GM10847 (cell line): ENCODE results near the gene RADIL.

Source experiments
- POLR2A ChIP-seq: IDR thresholded peaks from 2 replicates; pipeline ENCODE4 v1.6.1; 2011; ENCODE audit not compliant: insufficient read length; ENCODE audit errors: extremely low read depth

Gene RADIL

GRCh38 chr7:4800487-4800886, 83.0 kb downstream of the RADIL start:
- no peak for TF ChIP-seq POLR2A

DNA sequence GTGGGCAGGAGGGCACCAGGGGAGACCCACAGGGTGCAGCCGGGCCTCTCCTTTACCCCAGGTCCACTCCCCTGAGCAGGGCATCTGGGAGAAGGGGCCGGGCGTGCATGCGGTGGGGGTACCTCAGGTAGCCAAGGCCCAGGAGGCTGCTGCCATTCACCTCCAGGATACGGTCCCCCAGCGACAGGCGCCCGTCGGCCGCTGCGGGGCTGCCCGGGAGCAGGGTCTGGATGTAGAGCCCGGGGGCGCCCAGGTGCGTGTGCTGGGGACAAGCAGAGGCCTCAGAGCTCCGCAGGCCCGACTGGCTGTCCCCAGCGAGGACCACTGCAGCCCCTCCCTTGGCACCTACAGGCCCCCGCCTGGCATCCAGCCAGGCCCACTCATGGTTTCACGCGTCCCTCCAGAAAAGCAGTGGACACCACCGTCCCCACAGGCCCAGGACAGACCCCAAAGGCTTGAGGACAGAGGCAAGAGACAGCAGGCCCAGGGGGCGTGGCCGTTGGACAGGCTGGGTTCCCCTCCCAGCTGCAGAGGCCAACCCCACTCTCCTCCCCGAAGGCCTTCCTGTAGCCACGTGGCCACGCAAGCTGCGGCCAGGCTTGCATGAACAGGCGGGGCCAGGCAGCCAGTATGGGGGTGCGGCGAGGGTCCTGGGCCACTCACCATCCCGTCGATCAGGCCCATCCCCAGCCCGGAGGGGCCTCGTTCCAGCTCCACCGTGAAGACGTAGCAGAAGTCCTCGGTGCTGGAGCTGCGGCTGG, 83.8 kb downstream of the RADIL start:
- TF ChIP-seq POLR2A: no peak

DNA sequence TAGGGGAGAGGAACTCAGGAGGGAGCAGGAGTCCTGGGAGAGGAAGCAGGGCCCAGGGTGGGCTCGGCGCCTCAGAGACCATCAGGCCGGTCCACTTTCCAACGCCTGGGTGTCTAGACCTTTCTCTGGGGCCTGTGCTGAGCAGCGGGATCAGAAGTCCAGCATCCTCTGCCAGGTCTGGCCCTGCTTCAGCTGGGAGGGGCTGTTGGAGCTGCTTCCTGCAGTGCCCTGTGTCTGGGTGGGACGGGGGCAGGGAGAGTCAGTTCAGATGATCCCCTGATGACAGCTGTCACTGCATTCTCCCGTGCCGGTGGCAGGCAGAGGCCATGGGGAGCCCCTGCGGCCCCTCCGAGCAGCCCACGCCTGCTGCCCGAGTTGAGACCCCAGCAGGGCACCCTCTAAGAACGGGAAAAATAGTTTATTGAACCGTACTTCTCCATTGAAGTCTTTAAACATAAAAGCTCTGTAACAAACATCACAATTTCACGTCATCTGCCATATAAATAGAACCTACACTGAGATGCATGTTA, 84.7 kb downstream of the RADIL start:
- TF ChIP-seq POLR2A: no peak

DNA sequence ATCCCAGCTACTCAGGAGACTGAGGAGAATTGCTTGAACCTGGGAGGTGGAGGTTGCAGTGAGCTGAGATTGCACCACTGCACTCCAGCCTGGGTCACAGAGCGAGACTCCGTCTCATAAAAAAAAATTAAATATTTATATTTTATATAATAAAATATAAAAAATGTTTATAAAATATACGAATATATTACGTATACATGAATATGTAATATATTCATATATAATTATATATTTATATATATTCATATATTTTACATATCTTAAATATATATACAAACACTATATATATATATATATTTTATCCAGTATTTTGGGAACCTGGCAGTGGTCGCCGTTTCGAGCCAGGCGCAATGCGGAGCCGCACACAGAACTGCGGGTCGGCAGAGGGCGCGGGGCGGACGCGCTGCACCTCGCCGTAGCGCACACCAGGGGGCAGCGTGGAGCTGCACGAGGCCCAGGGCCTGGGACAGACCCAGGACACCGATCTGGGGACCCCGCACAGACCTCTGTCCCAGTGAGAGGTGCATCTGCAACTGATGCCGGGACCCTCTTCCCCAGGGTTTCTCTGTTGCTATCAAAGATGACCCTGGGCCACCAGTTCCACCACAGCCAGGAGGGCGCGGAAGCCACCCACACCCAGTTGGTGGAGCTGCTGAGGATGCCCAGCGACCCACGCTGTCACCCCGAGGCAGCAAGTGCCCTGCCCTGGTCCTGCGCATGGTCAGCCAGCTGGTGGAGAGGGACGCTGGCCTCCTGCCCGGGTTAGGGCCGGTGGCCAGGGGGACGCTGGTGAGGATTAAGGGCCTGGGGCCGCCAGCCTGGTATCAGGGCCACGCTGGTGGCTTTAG, 85.4 kb downstream of the RADIL start:
- TF ChIP-seq POLR2A: no peak

- no peak for TF ChIP-seq POLR2A
These were observed 87.1 kb downstream of the RADIL start for GRCh38 chr7:4796453-4796852.

DNA sequence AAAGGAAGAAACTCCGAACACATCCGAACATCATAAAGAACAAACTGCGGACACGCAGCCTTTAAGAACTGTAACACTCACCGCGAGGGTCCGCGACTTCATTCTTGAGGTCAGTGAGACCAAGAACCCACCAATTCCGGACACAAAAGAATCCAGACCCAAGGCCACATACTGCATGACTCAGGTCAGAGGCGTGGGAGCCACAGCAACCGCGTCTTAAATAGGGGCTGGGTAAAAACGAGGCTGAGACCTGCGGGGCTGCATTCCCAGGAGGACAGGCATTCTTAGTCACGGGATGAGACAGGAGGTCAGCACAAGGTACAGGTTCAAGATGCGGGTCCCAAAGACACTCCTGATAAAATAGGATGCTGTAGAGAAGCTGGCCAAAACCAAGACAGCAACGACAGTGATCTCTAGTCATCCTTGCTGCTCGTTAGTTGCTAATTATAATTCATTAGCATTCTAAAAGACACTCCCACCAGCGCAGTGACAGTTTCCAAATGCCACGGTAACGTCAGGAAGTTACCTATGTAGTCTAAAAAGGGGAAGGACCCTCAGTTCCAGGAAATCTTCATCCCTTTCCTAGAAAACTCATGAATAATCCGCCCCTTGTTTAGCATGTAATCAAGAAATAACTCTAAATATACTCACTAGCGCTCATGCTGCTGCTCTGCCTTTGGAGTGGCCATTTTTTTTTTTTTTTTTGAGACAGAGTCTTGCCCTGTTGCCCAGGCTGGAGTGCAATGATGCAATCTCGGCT, 88.7 kb downstream of the RADIL start:
- no peak for TF ChIP-seq POLR2A

GRCh38 chr7:4792537-4793126, 90.9 kb downstream of the RADIL start:
- no peak for TF ChIP-seq POLR2A

DNA sequence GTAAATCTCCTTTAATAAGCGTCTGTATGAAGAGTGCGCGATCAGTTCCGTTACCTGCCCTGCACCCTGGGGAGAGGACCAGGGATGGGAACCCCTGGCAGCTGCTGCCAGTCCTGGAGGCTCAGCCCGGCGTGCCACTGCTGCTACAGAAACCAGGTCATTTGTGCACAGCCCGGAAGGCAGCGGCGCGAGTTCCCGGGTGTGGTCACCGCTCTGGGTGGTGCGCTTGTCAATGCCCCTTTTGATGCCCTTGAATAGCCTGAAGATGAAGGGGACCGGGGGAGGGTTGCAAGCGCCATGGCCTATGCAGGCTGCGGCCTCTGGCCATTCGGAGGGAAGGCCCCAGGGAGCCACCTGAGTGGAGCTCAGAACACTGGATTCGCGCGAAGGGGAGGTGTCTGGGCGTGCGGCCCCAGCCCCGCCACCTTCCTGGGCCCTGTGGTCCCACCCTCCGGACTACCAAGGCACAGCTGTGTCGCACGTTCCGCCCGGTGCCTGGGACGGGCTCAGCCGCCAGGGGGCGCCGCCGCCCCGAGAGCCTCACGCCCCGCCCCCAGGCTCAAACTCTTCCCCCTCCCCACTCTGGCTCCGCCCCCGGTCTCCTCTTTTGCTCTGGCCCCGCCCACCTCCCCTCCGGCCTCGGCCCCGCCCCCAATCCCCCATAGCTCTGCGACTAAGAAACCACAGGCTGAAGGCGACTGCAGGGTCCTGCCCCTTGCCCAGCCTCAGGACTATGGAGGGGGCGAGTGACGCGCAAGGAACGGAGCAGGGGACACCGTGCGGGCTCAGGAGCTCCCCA, 91.6 kb downstream of the RADIL start:
- no peak for TF ChIP-seq POLR2A

GRCh38 chr7:4791101-4791737, 92.3 kb downstream of the RADIL start:
- TF ChIP-seq POLR2A: no peak

- TF ChIP-seq POLR2A: no peak
These were observed 93.0 kb downstream of the RADIL start for GRCh38 chr7:4790516-4790991.

GRCh38 chr7:4790078-4790465, 93.4 kb downstream of the RADIL start:
- no peak for TF ChIP-seq POLR2A

DNA sequence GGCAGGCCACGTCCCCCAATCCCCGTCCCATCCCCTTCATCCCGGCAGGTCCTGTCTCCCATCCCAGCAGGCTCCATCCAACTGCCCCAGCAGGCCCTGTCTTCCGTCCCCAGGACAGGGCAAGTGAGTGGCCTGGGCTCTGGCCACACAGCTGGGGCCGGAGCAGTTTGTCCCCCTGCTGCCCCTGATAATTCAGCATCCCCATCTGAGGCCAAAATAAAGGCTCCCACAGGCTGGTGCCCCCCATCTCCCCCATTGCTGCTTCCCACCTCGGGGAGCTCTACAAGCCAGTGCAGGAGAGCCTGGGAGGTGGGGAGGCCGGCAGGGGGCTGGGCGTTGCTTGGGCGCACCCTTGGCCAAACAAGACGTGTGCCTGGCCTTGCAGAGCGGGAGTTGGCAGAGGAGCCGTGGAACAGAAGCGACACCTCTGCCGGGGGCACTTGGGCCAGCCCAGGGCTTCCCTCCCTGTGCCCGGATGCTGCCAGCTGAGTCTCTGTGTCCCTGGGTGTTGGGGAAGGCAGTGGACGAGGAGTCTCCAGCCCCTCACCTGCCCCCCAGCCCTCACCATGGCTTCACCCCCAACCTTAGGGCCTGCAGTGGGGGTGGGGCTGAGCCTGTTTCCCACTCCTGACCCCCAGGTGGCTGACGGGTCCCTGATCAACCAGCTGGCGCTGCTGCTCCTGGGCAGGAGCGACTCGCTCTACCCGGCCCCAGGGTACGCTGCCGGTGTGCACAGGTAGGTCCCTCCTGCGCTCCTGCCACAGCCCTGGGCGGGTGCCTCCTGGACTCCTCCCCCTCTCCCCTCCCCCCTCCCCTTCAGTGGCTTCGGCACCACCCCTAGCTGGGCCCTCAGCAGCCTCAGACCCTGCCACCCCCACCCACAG, 94.1 kb downstream of the RADIL start:
- no peak for TF ChIP-seq POLR2A
